ENCODE data around the gene ZNF337. TPM values are rescaled to one million over a fixed set of nuclear protein-coding genes. Genes with fewer than 3 reads are reported as not detected.
"Not testable (repeated sequence)": the region's sequence is repeated elsewhere in the genome, so short reads cannot be mapped to it uniquely, and the experiment has no call there.

Gene ZNF337
- total RNA-seq, 1 experiment from 2014 or later: 6.9 TPM

GRCh38 chr20:25700835-25701234 lies 4.2 kb upstream of the ZNF337 start:
- POLR2A ChIA-PET; H3K4me3 Mint-ChIP-seq; H3K27ac Mint-ChIP-seq; CTCF ChIA-PET; H3K36me3 Mint-ChIP-seq; H3K4me1 Mint-ChIP-seq; ATAC-seq; DNase-seq (ENCODE audit: low spot score): not testable (repeated sequence)
- Mint-ChIP-seq H3K27me3 (ENCODE audit: low read depth) (peaks cover 22% of the 10 kb centered on the region), H3K9me3 (peaks cover 23% of the 10 kb centered on the region)

GRCh38 chr20:25699914-25700313 lies 3.3 kb upstream of the ZNF337 start:
- TF ChIP-seq ATF6 (CRISPR knock-in tag; IDR thresholded peaks at IDR 0.05) (no peak), USF1 (CRISPR knock-in tag; IDR thresholded peaks at IDR 0.05) (no peak), JAZF1 (CRISPR knock-in tag; IDR thresholded peaks at IDR 0.05) (no peak), ZNF671 (CRISPR knock-in tag; IDR thresholded peaks at IDR 0.05) (no peak), JUN (CRISPR knock-in tag; IDR thresholded peaks at IDR 0.05) (no peak), ZNF263 (CRISPR knock-in tag; IDR thresholded peaks at IDR 0.05; ENCODE audit: low read depth) (no peak), GABPB1 (CRISPR knock-in tag; IDR thresholded peaks at IDR 0.05) (no peak), PREB (CRISPR knock-in tag; IDR thresholded peaks at IDR 0.05; ENCODE audit: borderline replicate concordance) (no peak), NFYB (CRISPR knock-in tag; conservative IDR thresholded peaks at IDR 0.05; ENCODE audit: low read depth) (no peak), RELA (CRISPR knock-in tag; IDR thresholded peaks at IDR 0.05; ENCODE audit: borderline replicate concordance) (no peak)
- Mint-ChIP-seq H3K36me3 (0 out of 2 replicates have a peak, but pooled peaks cover 6% of the 10 kb centered on the region), H3K27me3 (ENCODE audit: low read depth) (peaks cover 18% of the 10 kb centered on the region), H3K4me3 (no peak overlapping the region), H3K9me3 (peaks cover 23% of the 10 kb centered on the region), H3K27ac (no peak overlapping the region), H3K4me1 (no peaks in the 10 kb centered on the region; the same call in 1 of the 2 replicates)
- ATAC-seq: no peak
- no peak for DNase-seq (ENCODE audit: low spot score)
- ChIA-PET CTCF (no interaction called here), POLR2A (no interaction called here)

- H3K27me3 Mint-ChIP-seq (ENCODE audit: low read depth): peaks cover 5% of the 10 kb centered on the region
- DNase-seq (ENCODE audit: low spot score) (no peak), ATAC-seq (no peak)
- peak overlapping the region; percentile 83 for H3K4me3 Mint-ChIP-seq
- POLR2A ChIA-PET: no interaction called here
- H3K4me1 Mint-ChIP-seq: no peaks in the 10 kb centered on the region; the same call in 1 of the 2 replicates
- TF ChIP-seq ESRRA (CRISPR knock-in tag; IDR thresholded peaks at IDR 0.05; ENCODE audit: borderline replicate concordance): no peak
- TF ChIP-seq ATF3 (CRISPR knock-in tag; conservative IDR thresholded peaks at IDR 0.05): no peak
- 0 out of 2 replicates have a peak, but pooled peaks cover 6% of the 10 kb centered on the region for H3K36me3 Mint-ChIP-seq
- H3K9me3 Mint-ChIP-seq: peaks cover 23% of the 10 kb centered on the region
- H3K27ac Mint-ChIP-seq: no peak overlapping the region
- CTCF ChIA-PET: no interaction called here
Measured at GRCh38 chr20:25697132-25697446, 436 bp upstream of the ZNF337 start.

- TF ChIP-seq ETV6 (CRISPR knock-in tag; IDR thresholded peaks at IDR 0.05) (no peak), ZSCAN18 (CRISPR knock-in tag; IDR thresholded peaks at IDR 0.05) (no peak), ZNF121 (CRISPR knock-in tag; IDR thresholded peaks at IDR 0.05) (peak; percentile 94), SOX15 (CRISPR knock-in tag; IDR thresholded peaks at IDR 0.05) (no peak), ATF6 (CRISPR knock-in tag; IDR thresholded peaks at IDR 0.05) (no peak), ZNF219 (CRISPR knock-in tag; IDR thresholded peaks at IDR 0.05; ENCODE audit: borderline replicate concordance) (no peak), GTF2I (CRISPR knock-in tag; conservative IDR thresholded peaks at IDR 0.05) (no peak), SMAD3 (CRISPR knock-in tag; IDR thresholded peaks at IDR 0.05; ENCODE audit: borderline replicate concordance) (no peak)
- Mint-ChIP-seq H3K4me1 (no peaks in the 10 kb centered on the region; the same call in 1 of the 2 replicates), H3K36me3 (peaks cover 12% of the 10 kb centered on the region; the same call in 1 of the 2 replicates), H3K27ac (no peak overlapping the region), H3K27me3 (ENCODE audit: low read depth) (peaks cover 5% of the 10 kb centered on the region), H3K4me3 (peak overlapping the region; percentile 83), H3K9me3 (peaks cover 17% of the 10 kb centered on the region)
- ChIA-PET CTCF (interaction anchor here (1.6 kb wide), 1 partner anchor 226 kb away, joined by 4 read pairs; no protein-coding TSS in a partner anchor), POLR2A (no interaction called here)
- ATAC-seq: no peak
- no peak for DNase-seq (ENCODE audit: low spot score)
Measured at GRCh38 chr20:25695532-25696370, 902 bp downstream of the ZNF337 start.

All from WTC11 (cell line).